ENCODE data around the gene CERS3.
"Not testable (repeated sequence)": the region's sequence is repeated elsewhere in the genome, so short reads cannot be mapped to it uniquely, and the experiment has no call there.

The CERS3 gene

DNA sequence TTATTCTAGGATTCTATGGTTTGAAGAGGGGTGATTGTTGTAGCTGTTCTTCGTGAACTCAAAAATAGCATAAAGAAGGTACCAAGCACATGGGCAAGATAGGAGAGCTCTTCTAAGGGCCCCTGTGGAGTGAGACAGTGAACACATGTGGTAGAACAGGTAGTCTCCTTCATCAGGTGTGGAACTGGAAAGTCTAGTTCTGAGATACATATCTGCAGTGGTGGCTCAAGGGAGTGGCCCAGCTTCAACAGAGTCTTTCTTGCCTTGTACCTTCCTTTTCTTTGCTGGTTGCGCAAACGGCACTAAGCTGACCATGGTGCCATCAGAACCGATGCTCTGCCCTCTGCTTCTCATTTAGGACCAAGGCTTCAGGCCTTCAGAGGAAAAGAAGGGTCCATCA, 65.2 kb downstream of the CERS3 start:
- no peak for DNase-seq

- DNase-seq: no peak
Measured at GRCh38 chr15:100461049-100461448, 67.7 kb downstream of the CERS3 start.

GRCh38 chr15:100457201-100457600, 71.5 kb downstream of the CERS3 start:
- DNase-seq: no peak

- no peak for DNase-seq
Measured at GRCh38 chr15:100454148-100454547, 74.6 kb downstream of the CERS3 start.

DNA sequence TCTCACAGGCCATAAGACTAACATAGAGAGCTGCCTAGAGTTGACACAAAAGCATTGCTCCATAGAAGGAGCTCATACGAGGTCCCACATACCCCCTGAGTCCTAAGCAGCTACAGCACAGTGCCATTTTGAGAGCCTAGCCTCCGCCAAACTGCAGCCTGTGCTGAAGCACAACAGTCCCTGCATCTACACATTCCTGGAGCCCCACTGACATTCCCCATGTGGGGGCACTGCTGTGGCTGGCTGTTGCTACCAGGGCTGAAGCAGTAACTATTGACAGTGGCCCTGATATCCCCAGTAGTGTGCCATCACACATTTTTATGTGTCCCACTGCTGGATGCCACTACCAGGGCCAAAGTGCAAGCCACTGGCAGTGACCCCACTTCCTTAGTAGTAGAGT, 80.3 kb downstream of the CERS3 start:
- DNase-seq: no peak

DNA sequence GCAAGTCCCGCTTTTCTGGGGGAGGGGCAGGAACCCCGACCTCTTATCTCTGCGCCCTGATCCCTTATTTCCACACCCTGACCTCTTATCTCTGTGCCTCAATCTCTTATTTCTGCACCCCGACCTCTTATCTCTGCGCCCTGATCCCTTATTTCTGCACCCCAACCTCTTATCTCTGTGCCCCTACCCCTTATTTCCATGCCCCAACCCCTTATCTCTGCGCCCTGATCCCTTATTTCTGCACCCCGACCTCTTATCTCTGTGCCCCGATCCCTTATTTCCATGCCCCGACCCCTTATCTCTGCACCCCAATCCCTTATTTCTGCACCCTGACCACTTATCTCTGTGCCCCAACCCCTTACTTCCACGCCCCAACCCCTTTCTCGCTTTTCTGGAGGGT, 87.7 kb downstream of the CERS3 start:
- not testable (repeated sequence) for DNase-seq

GRCh38 chr15:100439514-100439913, 89.2 kb downstream of the CERS3 start:
- no peak for DNase-seq

GRCh38 chr15:100438570-100438969, 90.2 kb downstream of the CERS3 start:
- peak; percentile 51 for DNase-seq

- DNase-seq: no peak
Measured at GRCh38 chr15:100437261-100437660, 91.5 kb downstream of the CERS3 start.

GRCh38 chr15:100434561-100434960, 94.2 kb downstream of the CERS3 start:
- no peak for DNase-seq

GRCh38 chr15:100434038-100434437, 94.7 kb downstream of the CERS3 start:
- no peak for DNase-seq

GRCh38 chr15:100433304-100433703, 95.4 kb downstream of the CERS3 start:
- no peak for DNase-seq

- DNase-seq: no peak
Measured at GRCh38 chr15:100430411-100430810, 98.3 kb downstream of the CERS3 start.

GRCh38 chr15:100429116-100429728, 99.5 kb downstream of the CERS3 start:
- DNase-seq: no peak

DNA sequence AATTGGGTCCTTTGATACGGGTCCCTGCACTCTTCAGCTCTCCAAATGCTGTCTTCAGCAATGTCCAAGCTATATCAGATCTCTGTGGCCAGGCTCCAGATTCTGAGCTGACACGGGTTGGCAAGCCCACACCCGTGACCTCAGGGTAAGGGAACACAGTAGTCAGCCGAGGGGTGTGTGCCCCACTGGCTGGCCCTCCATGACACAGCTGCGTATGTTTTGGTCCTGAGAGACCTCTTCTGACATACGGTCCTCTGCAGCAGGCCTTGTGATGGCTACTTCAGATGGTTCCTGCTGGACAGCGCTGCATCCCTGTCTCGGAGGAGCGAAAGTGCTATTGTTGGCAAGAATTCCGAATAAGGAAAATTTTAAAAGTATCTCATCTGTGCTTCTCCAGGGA, 101.8 kb downstream of the CERS3 start:
- no peak for DNase-seq

- DNase-seq: no peak
Measured at GRCh38 chr15:100405179-100405578, 123.6 kb downstream of the CERS3 start.

DNA sequence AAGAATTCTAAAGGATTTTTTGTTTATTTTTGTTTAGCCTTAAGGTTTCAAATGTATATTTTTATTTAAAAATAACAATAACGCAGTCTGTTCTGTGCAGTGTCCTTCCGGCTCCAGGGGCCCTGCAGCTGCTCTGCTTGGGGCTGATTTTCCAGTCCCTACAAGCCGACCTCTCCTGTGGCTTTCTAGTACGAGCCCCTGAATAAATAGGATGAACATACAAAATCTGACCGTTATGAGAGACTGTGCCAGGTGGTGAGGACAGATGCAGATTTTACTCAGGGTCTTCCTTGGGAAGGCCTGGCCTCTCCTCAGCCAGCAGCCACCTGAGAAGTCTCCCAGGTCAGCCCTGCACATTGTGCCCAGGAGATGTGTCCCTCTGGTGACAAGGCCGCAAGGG, 127.8 kb downstream of the CERS3 start:
- no peak for DNase-seq

DNA sequence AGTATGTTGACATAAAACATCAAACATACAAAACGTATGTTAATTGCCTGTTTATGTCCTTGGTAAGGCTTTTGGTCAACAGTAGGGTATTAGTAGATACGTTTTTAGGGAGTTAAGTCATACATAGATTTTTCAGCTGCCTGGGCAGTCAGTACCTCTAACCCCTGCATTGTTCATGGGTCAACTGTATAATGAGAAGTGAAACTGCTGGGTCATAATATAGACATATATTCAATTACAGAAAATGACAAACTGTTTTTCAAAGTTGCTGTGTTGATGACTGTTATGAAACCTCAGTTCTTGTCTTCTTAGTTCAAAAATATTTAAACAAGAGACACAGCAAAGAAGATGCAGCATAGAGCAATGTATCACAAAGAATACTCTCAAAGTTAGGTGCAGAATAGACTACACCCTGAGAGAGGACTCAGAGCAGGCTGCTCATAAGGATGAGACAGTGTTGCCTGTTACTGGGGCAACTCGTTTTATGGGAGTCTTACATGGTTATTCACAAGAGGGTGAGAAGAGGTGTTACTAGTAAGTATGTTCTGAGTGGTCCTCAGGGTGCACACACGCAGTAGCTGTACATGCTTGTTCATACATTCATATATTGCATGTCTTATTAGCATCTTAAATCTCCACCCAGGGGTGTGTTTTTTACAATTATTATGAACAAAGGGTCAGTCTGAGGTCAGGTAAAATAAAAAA, 133.9 kb downstream of the CERS3 start:
- DNase-seq: no peak

DNA sequence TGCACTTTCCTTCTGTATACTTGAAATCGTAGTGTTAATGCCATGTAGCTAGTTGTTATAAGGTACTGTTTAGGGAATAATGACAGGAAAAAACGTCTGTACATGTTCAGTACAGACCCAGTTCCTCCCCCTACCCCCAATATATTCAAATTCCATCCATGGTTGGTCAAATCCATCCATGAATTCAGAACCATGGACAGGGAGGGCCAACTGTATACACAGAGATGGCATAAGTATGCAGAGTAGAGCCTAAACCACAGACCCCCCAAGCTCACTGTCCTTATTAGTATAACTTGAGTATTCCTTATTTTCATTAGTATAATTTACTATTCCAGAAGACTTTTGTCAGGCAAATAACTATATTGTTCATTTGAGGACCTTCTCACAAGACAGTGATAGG, 135.7 kb downstream of the CERS3 start:
- DNase-seq: no peak

- DNase-seq: no peak
Measured at GRCh38 chr15:100385300-100386050, 143.3 kb downstream of the CERS3 start.

GRCh38 chr15:100384108-100384410, 144.7 kb downstream of the CERS3 start:
- DNase-seq: no peak

- DNase-seq: peak; percentile 31
Measured at GRCh38 chr15:100383302-100384107, 145.2 kb downstream of the CERS3 start.

DNA sequence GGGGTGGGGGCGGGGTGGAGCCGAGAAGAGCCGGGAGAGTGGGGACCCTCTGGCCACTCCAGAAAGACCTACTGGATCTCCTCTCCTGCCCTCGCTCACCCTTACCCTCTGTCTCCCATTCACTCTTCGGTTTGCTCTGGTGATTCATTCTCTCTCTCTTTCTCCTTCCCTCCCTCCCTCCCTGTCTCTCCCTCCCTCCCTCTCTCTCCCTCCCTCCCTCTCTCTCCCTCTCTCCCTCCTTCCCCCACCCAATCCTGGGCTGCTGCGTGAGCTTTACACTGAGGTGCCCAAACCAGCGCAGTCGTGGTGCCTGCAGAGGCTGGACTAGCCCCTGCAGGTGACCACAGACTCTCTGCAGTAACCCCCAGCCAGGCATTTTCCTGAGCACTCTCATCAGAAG, 154.8 kb downstream of the CERS3 start:
- no peak for DNase-seq

Data from stimulated activated CD4-positive, alpha-beta T cell treated with anti-CD3 and anti-CD28 coated beads, Interleukin-15, amount 100 ng/mL, for 24 hours (primary cell).